Keratinocyte (primary cell): Measurements from ENCODE around the gene DCAKD. TPM values are rescaled to one million over a fixed set of nuclear protein-coding genes. Genes with fewer than 3 reads are reported as not detected.

Source experiments
- DNase-seq: peaks from one replicate; pipeline ENCODE4 v3.0.0-alpha.2; 2011; ENCODE audit warnings: low read depth, missing footprints, low spot score
- FAIRE-seq: peaks from 2 replicates; lab custom pipeline; 2011; peaks lifted over from hg19 to GRCh38; lab: Jason Lieb, UNC
- H2AFZ ChIP-seq: 2 replicates; pipeline ENCODE4 v1.6.0; 2012; ENCODE audit warnings: low read length, control low read depth, inconsistent platforms; ENCODE audit not compliant: control insufficient read depth
- H3K27ac ChIP-seq: 2 replicates; pipeline ENCODE4 v1.5.1; 2011; ENCODE audit warnings: low read length; ENCODE audit not compliant: control insufficient read depth, insufficient read depth
- H3K27me3 ChIP-seq: 3 replicates; pipeline ENCODE4 v1.6.0; 2011; ENCODE audit warnings: low read length; ENCODE audit not compliant: control insufficient read depth, insufficient read depth; ENCODE audit errors: extremely low read depth
- H3K36me3 ChIP-seq, 2 experiments: 2 replicates in 1 of 2; 3 replicates in 1 of 2; pipeline ENCODE4 v1.5.1; 2011; ENCODE audit warnings: low read length in 2 of 2, mild to moderate bottlenecking in 1 of 2; ENCODE audit not compliant: control insufficient read depth in 2 of 2, insufficient read depth in 2 of 2; ENCODE audit errors: extremely low read depth in 1 of 2
- H3K4me1 ChIP-seq: 3 replicates; pipeline ENCODE4 v1.5.1; 2011; ENCODE audit warnings: low read length; ENCODE audit not compliant: control insufficient read depth, insufficient read depth; ENCODE audit errors: extremely low read depth
- H3K4me2 ChIP-seq: 3 replicates; pipeline ENCODE4 v1.6.0; 2011; ENCODE audit warnings: low read depth, low read length; ENCODE audit not compliant: control insufficient read depth, insufficient read depth; ENCODE audit errors: extremely low read depth
- H3K4me3 ChIP-seq, 3 experiments: fragments of 200-600 bp in 1 of 3; sonication (generic) in 1 of 3; 2 replicates in 2 of 3; 3 replicates in 1 of 3; pipeline ENCODE4 v1.5.1; 2011 to 2016; ENCODE audit warnings: low read length in 3 of 3, mild to moderate bottlenecking in 3 of 3, control low read depth in 2 of 3, inconsistent platforms in 1 of 3, low read depth in 1 of 3, mixed read lengths in 1 of 3, mixed run types in 1 of 3, moderate library complexity in 1 of 3; ENCODE audit not compliant: control insufficient read depth in 2 of 3, insufficient read depth in 2 of 3; ENCODE audit errors: extremely low read depth in 1 of 3
- H3K79me2 ChIP-seq: 2 replicates; pipeline ENCODE4 v1.6.0; 2012; ENCODE audit warnings: low read length; ENCODE audit not compliant: control insufficient read depth, insufficient read depth
- H3K9ac ChIP-seq: 3 replicates; pipeline ENCODE4 v1.6.0; 2011; ENCODE audit warnings: low read length; ENCODE audit not compliant: control insufficient read depth, insufficient read depth; ENCODE audit errors: extremely low read depth
- H3K9me1 ChIP-seq: 3 replicates; pipeline ENCODE4 v1.6.0; 2011; ENCODE audit warnings: low read length; ENCODE audit not compliant: control insufficient read depth, insufficient read depth; ENCODE audit errors: extremely low read depth
- H3K9me3 ChIP-seq: 2 replicates; pipeline ENCODE4 v1.5.1; 2012; ENCODE audit warnings: low read depth, low read length; ENCODE audit not compliant: control insufficient read depth
- H4K20me1 ChIP-seq: 3 replicates; pipeline ENCODE4 v1.6.0; 2011; ENCODE audit warnings: low read length; ENCODE audit not compliant: control insufficient read depth, insufficient read depth; ENCODE audit errors: extremely low read depth
- EZH2 ChIP-seq: IDR thresholded peaks from one replicate; pipeline ENCODE4 v1.6.1; 2012; ENCODE audit warnings: inconsistent platforms, mild to moderate bottlenecking, low read length, moderate library complexity
- dilution Hi-C: fragments of 300-500 bp; cut with MboI; formaldehyde crosslinking; loops from one replicate; pipeline ENCODE4 v1.7.0; 2020; ENCODE audit warnings: low sequenced_read_pairs; ENCODE audit not compliant: extremely low pct_ligation_motif_present
- polyA plus RNA-seq, 5 experiments: library from polyadenylated mRNA; depleted of rRNA in 3 of 5; stranded (reverse) in 3 of 5; stranded (forward) in 1 of 5; unstranded in 1 of 5; fragments of >200 nt; gene quantifications; 1 replicate in 1 of 5; 2 replicates in 3 of 5; 3 replicates in 1 of 5; pipeline versions ENCODE4 v1.2.1 to v1.2.3, GENCODE V29; 2011 to 2012; ENCODE audit warnings: missing spikeins in 2 of 5, low read depth in 1 of 5, low replicate concordance in 1 of 5
- TF ChIP-seq, protein P1 (sequence below), 3 experiments: IDR thresholded peaks in 1 of 3; conservative IDR thresholded peaks in 1 of 3; optimal IDR thresholded peaks in 1 of 3; 2 replicates in 2 of 3; 3 replicates in 1 of 3; pipeline versions ENCODE3 to v1.5.1; 2011; ENCODE audit warnings: low read length in 3 of 3, mild to moderate bottlenecking in 3 of 3, moderate library complexity in 2 of 3, control low read depth in 1 of 3, inconsistent platforms in 1 of 3; ENCODE audit not compliant: insufficient read depth in 2 of 3; ENCODE audit errors: extremely low read depth in 1 of 3

DCAKD gene
- polyA plus RNA-seq, 1 donor (not counting 4 experiments of a cell fraction or from before 2014, with no cell fraction given): 18.7 TPM

DNA sequence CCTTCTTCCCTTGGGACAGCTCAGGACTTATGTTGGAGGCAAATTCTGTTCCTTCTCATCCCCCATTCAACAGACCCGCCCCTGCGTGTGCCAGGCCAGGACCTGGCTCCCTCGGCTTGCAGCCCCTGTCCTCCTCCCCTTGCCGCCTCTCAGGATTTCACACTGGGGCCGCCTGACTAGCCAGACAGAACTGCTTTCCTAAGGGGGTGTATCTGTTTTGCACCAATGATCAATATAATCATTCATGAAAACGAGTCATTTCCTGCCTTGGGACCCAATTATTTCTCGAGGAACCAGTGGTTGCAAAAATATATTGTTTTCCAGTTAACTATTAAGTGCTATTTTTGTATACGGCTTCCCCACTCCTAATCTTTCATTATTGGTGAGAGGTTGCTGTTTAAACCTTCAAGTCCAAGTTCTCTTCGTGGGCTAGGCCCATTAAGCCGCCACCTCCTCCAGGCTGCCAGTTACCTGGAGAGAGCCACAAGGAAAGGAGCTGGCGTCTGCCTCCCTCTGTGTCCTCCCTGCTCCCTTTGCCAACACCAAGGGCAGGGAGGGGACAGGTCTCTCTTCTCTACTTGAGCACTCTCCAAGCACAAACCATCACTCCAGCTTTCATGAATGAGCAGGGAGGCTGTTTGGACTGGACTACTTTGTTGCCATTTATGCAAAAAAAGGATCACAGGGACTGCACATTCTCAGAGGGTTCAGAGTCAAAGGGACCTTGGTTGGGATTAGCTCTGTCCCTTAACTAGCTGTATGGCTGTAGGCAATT lies 8.9 kb downstream of the DCAKD start:
- no peaks in the 10 kb centered on the region for H3K27me3 ChIP-seq
- H3K9me3 ChIP-seq: no peaks in the 10 kb centered on the region
- peaks cover 24% of the 10 kb centered on the region for H3K79me2 ChIP-seq
- peaks cover 4 to 7% of the 10 kb centered on the region in 2 experiments for H3K36me3 ChIP-seq
- DNase-seq: no peak
- dilution Hi-C loops: no loop called here
- no peak overlapping the region for H3K4me3 ChIP-seq
- H3K4me2 ChIP-seq: peak overlapping the region; percentile 12
- FAIRE-seq: no peak
- peaks cover 4% of the 10 kb centered on the region for H3K9me1 ChIP-seq
- H4K20me1 ChIP-seq: no peaks in the 10 kb centered on the region
- peaks cover 47% of the 10 kb centered on the region for H3K4me1 ChIP-seq
- H3K27ac ChIP-seq: peak overlapping the region; percentile 70
- TF ChIP-seq, protein P1, sequence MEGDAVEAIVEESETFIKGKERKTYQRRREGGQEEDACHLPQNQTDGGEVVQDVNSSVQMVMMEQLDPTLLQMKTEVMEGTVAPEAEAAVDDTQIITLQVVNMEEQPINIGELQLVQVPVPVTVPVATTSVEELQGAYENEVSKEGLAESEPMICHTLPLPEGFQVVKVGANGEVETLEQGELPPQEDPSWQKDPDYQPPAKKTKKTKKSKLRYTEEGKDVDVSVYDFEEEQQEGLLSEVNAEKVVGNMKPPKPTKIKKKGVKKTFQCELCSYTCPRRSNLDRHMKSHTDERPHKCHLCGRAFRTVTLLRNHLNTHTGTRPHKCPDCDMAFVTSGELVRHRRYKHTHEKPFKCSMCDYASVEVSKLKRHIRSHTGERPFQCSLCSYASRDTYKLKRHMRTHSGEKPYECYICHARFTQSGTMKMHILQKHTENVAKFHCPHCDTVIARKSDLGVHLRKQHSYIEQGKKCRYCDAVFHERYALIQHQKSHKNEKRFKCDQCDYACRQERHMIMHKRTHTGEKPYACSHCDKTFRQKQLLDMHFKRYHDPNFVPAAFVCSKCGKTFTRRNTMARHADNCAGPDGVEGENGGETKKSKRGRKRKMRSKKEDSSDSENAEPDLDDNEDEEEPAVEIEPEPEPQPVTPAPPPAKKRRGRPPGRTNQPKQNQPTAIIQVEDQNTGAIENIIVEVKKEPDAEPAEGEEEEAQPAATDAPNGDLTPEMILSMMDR (optimal IDR thresholded peaks at IDR 0.05 in 1 of 3, IDR thresholded peaks at IDR 0.05 in 1 of 3, conservative IDR thresholded peaks at IDR 0.05 in 1 of 3; ENCODE audit: extremely low read depth in 1 of 3, insufficient read depth in 2 of 3, low read length in 3 of 3): no peak
- no peak for TF ChIP-seq EZH2
- H2AFZ ChIP-seq: no peak overlapping the region
- H3K9ac ChIP-seq: peak overlapping the region; percentile 65

DNA sequence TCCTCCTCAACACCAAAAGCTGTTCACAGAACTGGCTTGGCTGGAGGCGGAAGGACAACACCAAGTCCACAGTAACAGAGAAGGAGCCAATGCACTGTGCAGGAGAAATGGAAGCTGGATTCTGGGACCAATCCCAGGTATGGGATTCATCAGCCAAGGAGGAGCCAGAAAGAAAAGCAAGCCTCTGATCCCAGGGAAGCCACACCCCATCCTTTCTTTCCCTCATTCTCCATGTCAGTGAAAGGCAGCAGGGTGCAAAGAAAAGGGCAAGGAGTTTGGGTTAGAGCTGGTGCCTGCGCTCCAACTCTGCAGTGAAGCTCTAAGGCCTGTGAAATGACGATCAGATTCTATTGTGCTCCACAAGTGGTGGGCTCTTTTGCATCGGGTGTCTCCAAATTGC lies 11.0 kb downstream of the DCAKD start:
- Histone ChIP-seq H3K79me2 (peaks cover 24% of the 10 kb centered on the region), H3K9me1 (no peaks in the 10 kb centered on the region), H3K9me3 (no peaks in the 10 kb centered on the region), H4K20me1 (no peaks in the 10 kb centered on the region), H3K4me3 (no peak overlapping the region), H3K36me3 (peaks cover 7% of the 10 kb centered on the region in 2 experiments), H3K27me3 (no peaks in the 10 kb centered on the region), H3K27ac (no peak overlapping the region), H3K4me2 (no peak overlapping the region), H3K9ac (no peak overlapping the region), H2AFZ (no peak overlapping the region), H3K4me1 (peaks cover 29% of the 10 kb centered on the region)
- TF ChIP-seq EZH2: no peak
- TF ChIP-seq, protein P1 (optimal IDR thresholded peaks at IDR 0.05 in 1 of 3, IDR thresholded peaks at IDR 0.05 in 1 of 3, conservative IDR thresholded peaks at IDR 0.05 in 1 of 3; ENCODE audit: extremely low read depth in 1 of 3, insufficient read depth in 2 of 3, low read length in 3 of 3): no peak
- DNase-seq (no peak), FAIRE-seq (no peak)
- dilution Hi-C loops: no loop called here
